Measurements from ENCODE around the gene VPS72.
"Not testable (repeated sequence)": the region's sequence is repeated elsewhere in the genome, so short reads cannot be mapped to it uniquely, and the experiment has no call there.

Gene VPS72

DNA sequence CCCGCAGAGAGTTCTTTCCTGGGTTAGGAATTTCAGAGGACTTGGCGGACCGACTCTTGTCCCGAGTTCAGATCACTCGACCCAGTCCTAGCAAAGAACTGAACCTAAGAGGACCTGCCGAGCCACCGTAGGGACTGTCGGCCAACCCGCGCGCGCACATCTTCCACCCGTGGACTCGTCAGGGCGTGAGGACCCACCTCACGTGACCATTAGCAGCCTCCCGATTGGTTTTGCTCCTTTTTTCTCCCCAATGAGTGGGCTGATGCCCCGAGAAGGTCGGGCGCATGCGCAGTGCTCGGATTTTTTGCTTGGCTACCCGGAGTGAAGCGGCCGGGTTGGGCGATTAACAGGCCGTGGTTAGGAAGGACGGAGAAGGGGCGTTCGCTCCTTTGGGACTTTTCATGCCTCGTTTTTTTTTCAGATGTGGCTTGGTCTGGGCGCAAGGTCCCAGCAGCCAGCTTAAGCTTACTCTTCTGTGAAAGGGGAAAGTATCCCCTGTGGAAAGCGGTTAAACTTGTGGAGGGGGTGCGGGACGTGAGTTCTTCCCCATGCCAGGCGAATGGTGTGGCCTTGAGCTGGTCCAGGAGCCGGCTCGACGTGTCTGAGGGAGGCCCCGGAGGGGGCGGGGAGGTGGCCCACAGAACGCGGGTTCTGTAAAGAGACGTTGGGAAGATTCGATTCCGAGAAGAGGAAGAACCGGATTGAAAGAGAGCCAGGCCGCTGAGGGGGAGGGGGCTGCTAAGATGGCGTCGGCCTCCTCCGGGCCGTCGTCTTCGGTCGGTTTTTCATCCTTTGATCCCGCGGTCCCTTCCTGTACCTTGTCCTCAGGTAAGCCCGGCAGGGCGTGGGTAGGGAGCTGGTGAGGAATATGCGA, 8.5 kb upstream of the VPS72 start, which contains the start of gene PIP5K1A:
Gene PIP5K1A (plus strand): TSS at position 299 of the 874 bp plus-strand sequence. CDS start 445 bp downstream, at position 744.
- peak; percentile 95 for DNase-seq (ENCODE audit: low read depth)
- TF ChIP-seq, protein P1, sequence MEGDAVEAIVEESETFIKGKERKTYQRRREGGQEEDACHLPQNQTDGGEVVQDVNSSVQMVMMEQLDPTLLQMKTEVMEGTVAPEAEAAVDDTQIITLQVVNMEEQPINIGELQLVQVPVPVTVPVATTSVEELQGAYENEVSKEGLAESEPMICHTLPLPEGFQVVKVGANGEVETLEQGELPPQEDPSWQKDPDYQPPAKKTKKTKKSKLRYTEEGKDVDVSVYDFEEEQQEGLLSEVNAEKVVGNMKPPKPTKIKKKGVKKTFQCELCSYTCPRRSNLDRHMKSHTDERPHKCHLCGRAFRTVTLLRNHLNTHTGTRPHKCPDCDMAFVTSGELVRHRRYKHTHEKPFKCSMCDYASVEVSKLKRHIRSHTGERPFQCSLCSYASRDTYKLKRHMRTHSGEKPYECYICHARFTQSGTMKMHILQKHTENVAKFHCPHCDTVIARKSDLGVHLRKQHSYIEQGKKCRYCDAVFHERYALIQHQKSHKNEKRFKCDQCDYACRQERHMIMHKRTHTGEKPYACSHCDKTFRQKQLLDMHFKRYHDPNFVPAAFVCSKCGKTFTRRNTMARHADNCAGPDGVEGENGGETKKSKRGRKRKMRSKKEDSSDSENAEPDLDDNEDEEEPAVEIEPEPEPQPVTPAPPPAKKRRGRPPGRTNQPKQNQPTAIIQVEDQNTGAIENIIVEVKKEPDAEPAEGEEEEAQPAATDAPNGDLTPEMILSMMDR (IDR thresholded peaks at IDR 0.05; ENCODE audit: low read depth, low read length) = no peak
- TF ChIP-seq MYC (IDR thresholded peaks at IDR 0.05; ENCODE audit: low read depth, low read length) (no peak; the same call in 1 of the 2 replicates), POLR2A (IDR thresholded peaks at IDR 0.05; ENCODE audit: extremely low read depth, insufficient read length) (peak; percentile 61)
- TF ChIP-seq, protein P2, sequence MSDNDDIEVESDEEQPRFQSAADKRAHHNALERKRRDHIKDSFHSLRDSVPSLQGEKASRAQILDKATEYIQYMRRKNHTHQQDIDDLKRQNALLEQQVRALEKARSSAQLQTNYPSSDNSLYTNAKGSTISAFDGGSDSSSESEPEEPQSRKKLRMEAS (IDR thresholded peaks at IDR 0.05; ENCODE audit: low read depth, low read length) = peak; percentile 97
- peak within 1 kb of the TSS; percentile 99 for H3K4me3 ChIP-seq (ENCODE audit: low read depth, low read length)

DNA sequence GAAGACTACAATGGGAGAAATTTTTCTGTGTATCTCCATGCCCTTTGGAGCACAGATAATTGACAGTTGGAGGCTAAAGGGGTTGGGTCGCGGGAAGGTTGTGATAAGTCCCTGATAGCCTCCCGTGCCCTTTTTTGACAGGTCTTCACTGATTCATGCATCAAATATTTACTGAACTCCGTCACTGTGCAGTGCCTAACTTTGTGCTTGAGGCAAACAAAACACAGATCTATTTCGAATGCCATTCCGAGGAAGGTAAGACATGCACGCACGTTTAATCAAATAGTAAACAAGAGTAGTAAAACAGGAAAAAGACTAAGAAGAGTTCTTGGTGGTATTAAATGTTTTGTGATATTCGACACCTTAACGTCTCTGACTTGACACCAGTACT, 7.9 kb upstream of the VPS72 start:
- TF ChIP-seq POLR2A (IDR thresholded peaks at IDR 0.05; ENCODE audit: extremely low read depth, insufficient read length) = no peak
- TF ChIP-seq, protein P2 (IDR thresholded peaks at IDR 0.05; ENCODE audit: low read depth, low read length) = no peak
- TF ChIP-seq MYC (IDR thresholded peaks at IDR 0.05; ENCODE audit: low read depth, low read length) = no peak
- TF ChIP-seq, protein P1 (IDR thresholded peaks at IDR 0.05; ENCODE audit: low read depth, low read length) = no peak
- DNase-seq (ENCODE audit: low read depth) = no peak
- H3K4me3 ChIP-seq (ENCODE audit: low read depth, low read length) = peak overlapping the region; percentile 99

DNA sequence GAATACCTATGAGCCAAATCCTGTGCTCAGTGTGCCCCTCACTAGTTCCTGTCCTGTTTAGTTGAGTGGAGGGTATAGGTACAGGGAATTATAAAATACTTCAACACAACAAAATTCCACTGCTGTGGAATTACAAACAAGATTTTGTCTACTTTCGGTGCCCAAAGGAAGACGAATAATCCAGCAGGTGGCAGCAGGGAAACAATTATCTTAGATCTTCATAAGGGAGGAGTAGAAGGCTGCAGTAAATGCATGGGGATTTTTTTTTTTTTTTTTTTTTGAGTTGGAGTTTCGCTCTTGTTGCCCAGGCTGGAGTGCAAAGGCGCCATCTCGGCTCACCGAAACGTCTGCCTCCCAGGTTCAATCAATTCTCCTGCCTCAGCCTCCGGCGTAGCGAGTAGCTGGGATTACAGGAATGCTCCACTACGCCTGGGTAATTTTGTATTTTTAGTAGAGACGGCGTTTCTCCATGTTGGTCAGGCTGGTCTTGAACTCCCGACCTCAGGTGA, 6.3 kb upstream of the VPS72 start:
- peak overlapping the region; percentile 62 for H3K4me3 ChIP-seq (ENCODE audit: low read depth, low read length)
- TF ChIP-seq MYC (IDR thresholded peaks at IDR 0.05; ENCODE audit: low read depth, low read length) (peak; percentile 19; the same call in 1 of the 2 replicates), POLR2A (IDR thresholded peaks at IDR 0.05; ENCODE audit: extremely low read depth, insufficient read length) (no peak)
- TF ChIP-seq, protein P1 (IDR thresholded peaks at IDR 0.05; ENCODE audit: low read depth, low read length) = peak; percentile 39
- peak; percentile 83 for DNase-seq (ENCODE audit: low read depth)

DNA sequence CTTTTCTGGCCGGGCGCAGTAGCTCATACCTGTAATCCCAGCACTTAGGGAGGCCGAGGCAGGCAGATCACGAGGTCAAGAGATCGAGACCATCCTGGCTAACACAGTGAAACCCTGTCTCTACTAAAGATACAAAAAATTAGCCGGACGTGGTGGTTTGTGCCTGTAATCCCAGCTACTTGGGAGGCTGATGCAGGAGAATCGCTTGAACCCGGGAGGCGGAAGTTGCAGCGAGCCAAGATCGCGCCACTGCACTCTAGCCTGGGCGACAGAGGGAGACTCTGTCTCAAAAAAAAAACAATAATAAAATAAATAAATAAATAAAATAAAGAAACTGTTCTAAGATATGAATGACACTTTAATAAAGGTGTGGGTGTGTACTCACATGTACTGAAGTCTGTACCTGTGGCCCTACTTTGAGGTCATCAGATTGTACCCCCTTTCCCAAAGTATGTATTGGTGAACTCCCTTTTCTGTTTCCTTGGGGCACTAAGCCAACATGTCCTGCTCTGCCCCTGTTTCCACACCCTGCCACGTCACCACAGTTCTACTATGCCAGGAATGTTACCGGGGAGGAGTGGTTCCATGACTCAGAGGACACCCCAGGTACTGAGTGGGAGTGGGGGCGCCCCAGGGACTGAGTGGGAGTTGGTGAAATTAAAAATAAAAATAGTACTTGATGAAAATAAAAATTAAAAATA, 5.0 kb upstream of the VPS72 start:
- peak; percentile 20 for DNase-seq (ENCODE audit: low read depth)
- not testable (repeated sequence) for H3K4me3 ChIP-seq (ENCODE audit: low read depth, low read length)

DNA sequence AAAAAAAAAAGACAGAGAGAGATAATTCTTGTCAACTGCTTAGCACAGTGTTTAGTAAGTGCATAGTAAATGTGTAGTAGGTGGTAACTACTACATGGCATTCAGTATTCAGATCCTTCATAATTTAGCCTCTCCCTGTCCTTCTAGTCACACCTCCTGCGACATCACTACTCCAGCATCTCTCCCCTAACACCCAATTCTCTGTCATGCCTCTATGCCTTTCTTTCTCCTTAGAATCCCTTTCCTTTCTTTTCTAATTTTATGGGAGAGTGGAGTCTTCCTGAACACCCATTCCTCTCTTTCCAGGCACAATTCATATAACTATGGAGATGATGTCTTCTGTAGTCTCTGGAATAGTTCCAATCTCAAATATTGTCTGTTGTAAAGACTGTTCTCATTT, 3.9 kb upstream of the VPS72 start:
- TF ChIP-seq, protein P1 (IDR thresholded peaks at IDR 0.05; ENCODE audit: low read depth, low read length) = no peak
- TF ChIP-seq, protein P2 (IDR thresholded peaks at IDR 0.05; ENCODE audit: low read depth, low read length) = no peak
- no peak for TF ChIP-seq MYC (IDR thresholded peaks at IDR 0.05; ENCODE audit: low read depth, low read length)
- TF ChIP-seq POLR2A (IDR thresholded peaks at IDR 0.05; ENCODE audit: extremely low read depth, insufficient read length) = no peak
- DNase-seq (ENCODE audit: low read depth) = no peak
- no peak overlapping the region for H3K4me3 ChIP-seq (ENCODE audit: low read depth, low read length)

DNA sequence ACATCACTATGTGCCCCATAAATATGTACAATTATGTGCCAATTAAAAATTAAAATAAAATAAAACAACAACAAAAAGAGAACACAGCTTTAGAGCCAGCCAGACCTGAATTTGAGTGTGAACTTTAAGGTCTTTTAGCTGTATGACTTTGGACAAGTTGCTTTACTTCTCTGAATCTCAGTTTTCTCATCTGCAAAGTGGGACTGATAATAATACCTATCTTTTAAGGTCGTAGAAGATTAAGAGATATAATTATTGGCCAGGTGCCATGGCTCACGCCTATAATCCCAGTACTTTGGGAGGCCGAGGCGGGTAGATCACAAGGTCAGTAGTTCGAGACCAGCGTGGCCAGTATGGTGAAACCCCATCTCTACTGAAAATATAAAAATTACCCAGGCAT, 3.3 kb upstream of the VPS72 start:
- DNase-seq (ENCODE audit: low read depth) = no peak
- H3K4me3 ChIP-seq (ENCODE audit: low read depth, low read length) = no peak overlapping the region
- TF ChIP-seq, protein P1 (IDR thresholded peaks at IDR 0.05; ENCODE audit: low read depth, low read length) = no peak
- TF ChIP-seq POLR2A (IDR thresholded peaks at IDR 0.05; ENCODE audit: extremely low read depth, insufficient read length) (no peak), MYC (IDR thresholded peaks at IDR 0.05; ENCODE audit: low read depth, low read length) (no peak)
- TF ChIP-seq, protein P2 (IDR thresholded peaks at IDR 0.05; ENCODE audit: low read depth, low read length) = no peak

Data from NB4 (cell line).